Measurements from ENCODE around the gene ADARB2.

DNA sequence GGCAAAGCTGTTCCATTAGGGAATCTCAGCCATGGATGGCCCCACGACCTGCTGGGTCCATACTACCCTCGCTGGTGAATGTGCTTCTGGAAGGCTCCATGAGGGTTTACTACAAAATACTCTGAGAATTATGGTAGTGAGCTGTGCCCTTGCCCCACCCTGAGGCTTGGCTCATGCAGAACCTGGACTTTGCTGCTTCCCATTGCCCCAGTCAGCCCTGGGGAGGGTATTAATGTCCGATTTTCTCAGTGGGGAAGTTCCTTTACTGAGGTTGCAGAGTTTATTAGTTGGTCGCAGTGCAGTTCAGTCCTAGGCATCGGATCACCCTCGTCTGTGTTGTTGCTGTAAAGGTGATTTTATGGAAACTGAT, 371.0 kb downstream of the ADARB2 start:
- TF ChIP-seq EZH2phosphoT487 (IDR thresholded peaks at IDR 0.05; ENCODE audit: insufficient read depth, low read depth) (no peak), EZH2 (IDR thresholded peaks at IDR 0.05; ENCODE audit: insufficient read depth, poor library complexity, severe bottlenecking) (no peak)
